Activated CD8-positive, alpha-beta memory T cell treated with anti-CD3 and anti-CD28 coated beads, Interleukin-2, amount 50 U/mL, for 1 hour (primary cell): Measurements from ENCODE around the gene ACOT6.
"Not testable (repeated sequence)": the region's sequence is repeated elsewhere in the genome, so short reads cannot be mapped to it uniquely, and the experiment has no call there.

Experiments used
- DNase-seq: peaks from one replicate; pipeline ENCODE4 v3.0.0-alpha.2; 2020; ENCODE audit errors: extremely low read depth

ACOT6 gene

DNA sequence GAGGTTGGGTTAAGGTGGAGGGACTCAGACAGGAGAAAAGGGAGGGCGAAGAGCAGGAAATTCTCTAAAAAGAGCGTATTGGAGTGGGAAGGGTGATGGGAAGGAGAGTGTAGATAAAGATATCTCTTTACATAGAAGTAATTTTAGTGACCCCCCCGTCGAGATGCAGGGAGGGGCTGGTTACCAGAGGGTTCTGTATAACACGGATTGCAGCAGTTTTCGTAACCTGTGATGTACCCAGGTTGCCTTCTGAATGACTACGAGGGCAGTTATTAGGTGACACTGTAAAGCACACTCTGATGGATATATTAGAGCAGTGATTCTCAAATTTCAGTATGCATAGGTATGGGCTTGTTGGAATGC lies 32.9 kb downstream of the ACOT6 start:
- no peak for DNase-seq

DNA sequence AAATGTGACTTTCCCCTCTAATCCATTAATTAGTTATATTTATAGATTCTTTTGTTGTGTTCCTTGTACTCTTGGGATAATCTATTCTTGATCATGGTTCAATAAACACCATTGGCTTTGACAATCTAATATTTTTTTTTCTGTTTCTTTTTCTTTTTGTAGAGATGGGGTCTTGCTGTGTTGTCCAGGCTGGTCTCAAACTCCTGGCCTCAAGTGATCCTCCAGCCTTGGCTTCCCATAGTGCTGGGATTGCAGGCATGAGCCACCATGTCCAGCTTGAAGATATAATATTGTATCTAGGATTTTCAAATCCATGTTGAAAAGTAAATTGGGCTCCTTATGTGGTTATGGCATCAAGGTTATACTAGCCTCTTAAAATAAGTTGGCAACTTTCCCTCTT lies 38.7 kb downstream of the ACOT6 start:
- no peak for DNase-seq

DNA sequence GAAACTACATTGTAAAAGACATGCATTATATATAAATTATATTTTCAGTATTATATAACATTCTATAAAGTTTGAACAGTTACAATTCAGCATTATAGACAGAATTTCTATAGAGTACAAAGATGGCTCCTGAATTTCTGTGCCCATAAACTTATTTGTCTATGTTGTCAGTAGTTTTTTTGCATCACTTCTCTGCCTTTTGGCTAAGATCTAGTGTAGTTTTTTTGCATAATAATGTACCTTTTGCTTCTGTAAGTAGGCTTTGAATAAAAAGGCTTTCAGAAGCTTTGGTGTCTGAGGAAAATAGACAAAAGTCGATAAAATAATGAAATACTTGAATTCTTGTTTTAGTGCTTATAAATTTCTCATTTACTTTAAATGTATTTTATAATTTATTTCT lies 43.5 kb downstream of the ACOT6 start:
- DNase-seq: no peak

DNA sequence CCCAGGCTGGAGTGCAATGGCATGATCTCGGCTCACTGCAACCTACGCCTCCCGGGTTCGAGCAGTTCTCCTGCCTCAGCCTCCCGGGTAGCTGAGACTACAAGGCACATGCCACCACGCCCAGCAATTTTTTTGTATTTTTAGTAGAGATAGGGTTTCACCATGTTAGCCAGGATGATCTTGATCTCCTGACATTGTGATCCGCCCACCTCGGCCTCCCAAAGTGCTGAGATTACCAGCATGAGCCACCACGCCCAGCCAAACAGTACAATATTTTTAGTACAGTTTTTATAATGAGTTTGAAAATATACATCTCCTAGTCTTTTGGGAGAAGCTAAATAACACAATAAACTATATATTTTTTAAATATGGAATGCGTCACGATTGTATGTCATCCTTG lies 46.9 kb downstream of the ACOT6 start:
- DNase-seq: not testable (repeated sequence)

DNA sequence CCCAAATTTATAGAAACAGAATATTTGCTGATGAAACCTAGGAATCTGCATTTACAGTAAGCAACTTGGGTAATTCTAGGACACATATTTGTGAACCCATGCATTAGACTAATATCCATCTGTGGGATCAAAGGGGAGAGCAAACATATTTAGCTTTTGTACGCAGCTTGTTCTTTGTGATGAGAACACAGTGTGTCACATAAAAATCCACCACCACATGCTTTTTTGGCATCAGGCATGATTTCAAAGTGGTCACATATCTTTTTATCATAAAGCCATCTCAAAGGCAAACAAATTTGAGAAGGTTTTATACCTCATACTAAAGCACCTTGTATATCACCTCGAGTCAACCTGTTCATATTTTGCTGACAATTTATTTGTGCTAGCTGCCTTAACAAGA lies 48.2 kb downstream of the ACOT6 start:
- DNase-seq: no peak

DNA sequence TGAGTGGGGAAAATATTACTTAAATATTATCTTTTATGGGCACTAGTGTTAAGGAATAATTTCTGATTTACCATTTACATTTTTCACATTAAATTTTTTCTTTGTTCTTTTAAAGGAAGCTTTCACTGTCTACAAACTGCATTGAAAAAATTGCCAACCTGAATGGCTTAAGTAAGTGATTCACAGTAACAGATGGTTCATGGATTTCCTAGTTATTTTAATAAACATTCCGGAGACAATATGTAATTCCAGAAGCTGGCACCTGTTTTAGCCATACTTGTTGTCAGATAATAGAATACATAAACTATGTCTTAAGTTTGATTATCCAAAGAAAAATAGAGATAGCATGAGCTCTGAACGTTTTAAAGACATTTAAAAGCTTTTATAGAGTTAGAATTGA lies 49.6 kb downstream of the ACOT6 start:
- DNase-seq: no peak

DNA sequence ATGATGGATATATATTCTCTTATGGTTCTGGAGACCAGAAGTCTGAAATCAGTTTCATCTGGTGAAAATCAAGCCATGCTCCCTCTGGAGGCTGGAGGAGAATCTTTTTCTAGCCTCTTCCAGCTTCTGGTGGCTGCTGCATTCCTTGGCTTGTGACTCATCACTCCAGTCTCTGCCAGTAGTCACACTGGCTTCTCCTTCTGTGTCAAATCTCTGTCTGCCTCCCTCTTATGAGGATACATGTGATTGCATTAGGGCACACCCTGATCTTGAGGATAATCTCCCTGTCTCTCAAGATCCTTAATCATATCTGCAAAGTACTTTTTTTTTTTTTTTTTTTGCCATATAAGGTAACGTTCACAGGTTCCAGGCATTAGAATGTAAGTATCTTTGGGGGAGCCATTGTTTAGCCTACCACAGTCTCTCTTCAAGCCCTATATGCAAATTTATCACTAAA lies 50.2 kb downstream of the ACOT6 start:
- DNase-seq: no peak

DNA sequence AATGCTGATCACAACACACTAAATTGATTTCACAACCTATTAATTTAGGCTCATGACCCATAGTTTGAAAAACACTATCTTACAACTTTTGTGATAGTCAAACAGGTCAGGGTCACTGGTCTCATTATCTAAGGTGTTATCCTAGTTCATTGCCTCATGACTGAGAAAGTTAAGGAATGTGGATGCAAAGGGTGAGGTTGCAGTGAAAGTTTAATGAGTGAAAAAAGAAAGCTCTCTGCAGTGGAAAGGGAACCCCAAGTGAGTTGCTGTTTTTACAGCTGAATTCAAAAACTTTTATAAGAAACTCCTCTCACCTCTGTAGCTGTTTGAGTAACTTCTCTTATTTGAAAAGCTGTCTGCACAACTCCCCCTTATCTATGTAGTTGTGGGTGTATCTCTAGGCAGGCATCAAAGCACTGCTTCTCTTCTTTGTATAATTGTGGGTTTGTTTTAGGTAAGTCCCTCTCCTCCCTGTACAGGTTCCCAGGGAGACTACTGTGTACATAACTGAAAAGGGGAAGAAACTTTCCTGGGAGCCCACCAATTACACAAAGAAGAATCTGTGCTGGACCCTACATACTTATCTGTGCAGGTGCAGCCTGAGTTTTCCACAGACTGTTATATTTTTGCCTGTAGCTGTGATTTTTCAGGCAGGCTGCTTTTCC lies 51.4 kb downstream of the ACOT6 start:
- DNase-seq: no peak

DNA sequence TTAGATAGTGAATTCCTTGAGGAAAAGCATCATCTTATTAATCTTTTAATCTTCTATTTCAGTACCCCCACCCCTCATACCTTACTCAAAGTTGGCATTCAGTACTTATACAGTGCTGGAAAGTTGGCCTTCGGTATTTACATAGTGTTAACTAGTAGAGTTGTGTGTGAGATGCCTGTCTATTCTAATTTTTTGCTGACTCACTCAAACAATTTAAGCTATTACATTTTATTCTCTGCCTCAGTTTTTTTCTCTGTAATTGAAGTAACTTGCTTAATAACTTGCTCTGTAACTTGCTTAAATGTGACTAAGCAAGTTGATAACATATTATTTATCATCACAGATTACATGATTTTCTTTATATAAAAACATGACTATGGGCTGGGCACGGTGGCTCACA lies 52.8 kb downstream of the ACOT6 start:
- no peak for DNase-seq

DNA sequence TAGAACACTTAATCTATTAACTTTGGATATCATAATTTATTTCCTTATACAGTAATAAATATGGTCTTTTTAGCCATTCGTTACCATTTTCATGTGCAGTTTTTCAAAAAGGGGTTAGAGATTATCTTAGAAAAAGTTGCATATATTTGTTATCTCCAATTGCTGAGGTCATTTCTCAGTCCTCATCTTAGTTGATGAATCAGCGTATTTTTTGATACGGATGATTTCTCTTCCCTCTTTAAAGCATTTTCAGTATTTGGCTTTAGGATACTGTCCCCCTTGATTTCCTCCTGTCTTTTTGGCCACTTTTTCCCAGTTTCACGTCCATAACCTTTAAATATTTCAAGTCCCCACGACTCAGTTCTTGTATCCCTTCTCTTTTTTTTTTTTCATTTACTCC lies 54.3 kb downstream of the ACOT6 start:
- DNase-seq: no peak

DNA sequence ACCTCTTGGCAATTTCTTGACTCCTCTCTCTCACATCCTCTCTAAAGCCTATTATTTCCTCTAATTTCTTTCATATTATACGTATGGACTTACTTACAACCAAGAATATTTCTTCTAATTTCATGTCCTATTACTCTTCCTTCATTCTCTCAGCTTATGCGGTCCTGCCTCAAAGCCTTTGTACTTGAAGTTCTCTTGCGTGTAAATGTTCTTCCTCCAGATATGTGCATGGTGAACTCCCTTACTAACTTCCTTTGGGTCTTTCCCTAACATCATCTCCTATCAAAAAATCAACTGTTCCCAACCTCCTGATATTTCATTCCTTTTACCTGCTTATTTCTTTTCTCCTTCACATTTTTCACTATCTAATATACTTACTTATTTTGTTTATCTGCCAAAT lies 55.5 kb downstream of the ACOT6 start:
- DNase-seq: no peak
